ENCODE results near the gene INAFM2.

INAFM2 gene

DNA sequence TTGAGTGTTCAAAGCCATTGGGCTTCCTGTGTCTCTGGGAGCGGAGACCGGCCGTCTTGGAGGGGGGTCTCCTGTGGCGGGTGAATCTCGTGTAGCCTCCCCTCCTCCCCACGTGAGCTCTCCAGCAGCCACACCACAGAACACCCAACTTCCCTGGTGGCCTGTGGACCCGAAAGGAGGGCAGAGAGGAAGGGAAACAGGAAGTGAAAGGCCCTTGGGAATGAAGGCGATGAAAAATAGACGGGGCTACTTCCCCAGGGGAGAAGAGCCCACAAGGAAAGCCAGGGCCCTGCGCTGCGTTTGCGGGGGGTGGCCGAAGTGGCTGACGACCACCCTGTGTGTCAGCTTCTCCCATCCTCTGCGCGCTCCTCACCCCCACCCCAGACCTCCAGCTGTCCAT, 46.0 kb upstream of the INAFM2 start:
- no peak for TF ChIP-seq TAF1 (IDR thresholded peaks at IDR 0.05; ENCODE audit: borderline replicate concordance, insufficient read depth, low read length)
- no peak for TF ChIP-seq SIN3A (IDR thresholded peaks at IDR 0.05; ENCODE audit: borderline replicate concordance, insufficient read depth, low read length)
- no peak for TF ChIP-seq FOXP2 (optimal IDR thresholded peaks at IDR 0.05; ENCODE audit: borderline replicate concordance, extremely low read depth, extremely low read length, insufficient read depth)
- no peak for TF ChIP-seq POLR2AphosphoS5 (IDR thresholded peaks at IDR 0.05; ENCODE audit: low read depth, low read length)
- no peak for TF ChIP-seq REST (IDR thresholded peaks at IDR 0.05; ENCODE audit: insufficient read depth in 1 of 2, low read depth in 2 of 2, low read length in 2 of 2)

GRCh38 chr15:40278026-40278425, 45.5 kb upstream of the INAFM2 start:
- TF ChIP-seq FOXP2 (optimal IDR thresholded peaks at IDR 0.05; ENCODE audit: borderline replicate concordance, extremely low read depth, extremely low read length, insufficient read depth) (no peak), POLR2AphosphoS5 (IDR thresholded peaks at IDR 0.05; ENCODE audit: low read depth, low read length) (no peak), SIN3A (IDR thresholded peaks at IDR 0.05; ENCODE audit: borderline replicate concordance, insufficient read depth, low read length) (no peak), TAF1 (IDR thresholded peaks at IDR 0.05; ENCODE audit: borderline replicate concordance, insufficient read depth, low read length) (no peak), REST (IDR thresholded peaks at IDR 0.05; ENCODE audit: insufficient read depth in 1 of 2, low read depth in 2 of 2, low read length in 2 of 2) (no peak)

- no peak for TF ChIP-seq TAF1 (IDR thresholded peaks at IDR 0.05; ENCODE audit: borderline replicate concordance, insufficient read depth, low read length)
- no peak for TF ChIP-seq POLR2AphosphoS5 (IDR thresholded peaks at IDR 0.05; ENCODE audit: low read depth, low read length)
- TF ChIP-seq FOXP2 (optimal IDR thresholded peaks at IDR 0.05; ENCODE audit: borderline replicate concordance, extremely low read depth, extremely low read length, insufficient read depth), result peak; percentile 58
- no peak for TF ChIP-seq REST (IDR thresholded peaks at IDR 0.05; ENCODE audit: insufficient read depth in 1 of 2, low read depth in 2 of 2, low read length in 2 of 2)
- no peak for TF ChIP-seq SIN3A (IDR thresholded peaks at IDR 0.05; ENCODE audit: borderline replicate concordance, insufficient read depth, low read length)
These were observed 43.9 kb upstream of the INAFM2 start for GRCh38 chr15:40279437-40280141.

DNA sequence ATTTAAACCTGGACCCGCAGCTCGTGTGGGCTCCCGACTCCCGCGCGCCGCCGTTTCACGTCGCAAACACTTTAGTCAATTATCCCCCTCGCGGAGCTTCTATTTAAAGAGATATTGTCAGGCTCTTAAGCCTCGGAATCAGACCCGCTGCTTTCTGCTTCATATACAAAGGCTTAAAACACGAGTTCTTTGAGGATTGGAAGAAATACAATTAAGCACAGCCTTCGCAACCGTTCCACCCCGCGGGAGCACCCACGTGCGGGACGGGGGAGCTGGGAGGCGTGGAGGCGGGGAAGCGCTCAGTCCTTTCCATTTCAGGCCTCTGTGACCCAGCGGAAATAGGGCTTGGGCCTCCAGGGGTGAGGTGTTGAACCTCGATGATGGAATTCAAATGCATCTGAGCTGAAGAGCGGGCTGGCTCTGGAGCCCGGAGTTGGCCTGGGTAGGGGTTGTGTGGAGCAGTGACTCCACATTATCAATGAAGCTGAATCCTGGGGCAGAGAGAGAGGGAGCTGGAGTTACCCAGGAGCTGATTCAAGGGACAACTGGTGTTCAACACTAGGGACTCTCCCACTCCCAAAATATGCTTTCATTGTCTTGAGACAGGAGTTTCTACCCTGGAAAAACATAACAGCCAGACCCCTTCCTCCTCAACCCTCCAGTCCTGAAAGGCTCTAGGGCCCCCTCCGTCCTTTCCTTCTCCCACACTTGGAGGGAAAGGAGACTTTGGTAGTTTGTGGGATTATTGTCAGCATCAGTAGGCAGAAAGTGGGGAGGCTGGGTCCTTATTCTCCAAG, 43.0 kb upstream of the INAFM2 start:
- TF ChIP-seq SIN3A (IDR thresholded peaks at IDR 0.05; ENCODE audit: borderline replicate concordance, insufficient read depth, low read length) (no peak), POLR2AphosphoS5 (IDR thresholded peaks at IDR 0.05; ENCODE audit: low read depth, low read length) (no peak), FOXP2 (optimal IDR thresholded peaks at IDR 0.05; ENCODE audit: borderline replicate concordance, extremely low read depth, extremely low read length, insufficient read depth) (no peak), REST (IDR thresholded peaks at IDR 0.05; ENCODE audit: insufficient read depth in 1 of 2, low read depth in 2 of 2, low read length in 2 of 2) (no peak), TAF1 (IDR thresholded peaks at IDR 0.05; ENCODE audit: borderline replicate concordance, insufficient read depth, low read length) (no peak)
